GM21526 (cell line): ENCODE results near the gene BICRA.
"Not testable (repeated sequence)": the region's sequence is repeated elsewhere in the genome, so short reads cannot be mapped to it uniquely, and the experiment has no call there.

Experiments
- ATAC-seq: cut with Tn5 transposase; IDR thresholded peaks from one replicate; pipeline ENCODE4 v1.9.1; 2021; ENCODE audit warnings: moderate library complexity; ENCODE audit not compliant: unreplicated experiment, low FRiP score

BICRA gene

GRCh38 chr19:47658431-47659348 is 49.8 kb downstream of the BICRA start:
- no peak for ATAC-seq

- ATAC-seq, result no peak
These were observed 51.5 kb downstream of the BICRA start for GRCh38 chr19:47660435-47660832.

GRCh38 chr19:47661161-47661560 is 52.2 kb downstream of the BICRA start:
- no peak for ATAC-seq

GRCh38 chr19:47661611-47662010 is 52.7 kb downstream of the BICRA start:
- no peak for ATAC-seq

GRCh38 chr19:47663435-47663910 is 54.5 kb downstream of the BICRA start:
- no peak for ATAC-seq

- no peak for ATAC-seq
These were observed 55.2 kb downstream of the BICRA start for GRCh38 chr19:47663911-47664771.

GRCh38 chr19:47668556-47668955 is 59.6 kb downstream of the BICRA start:
- not testable (repeated sequence) for ATAC-seq

- ATAC-seq, result no peak
These were observed 61.8 kb downstream of the BICRA start for GRCh38 chr19:47670736-47671135.

GRCh38 chr19:47671499-47671898 is 62.6 kb downstream of the BICRA start:
- ATAC-seq, result no peak

GRCh38 chr19:47673426-47673825 is 64.5 kb downstream of the BICRA start:
- ATAC-seq, result no peak

GRCh38 chr19:47674548-47674947 is 65.6 kb downstream of the BICRA start:
- no peak for ATAC-seq

- no peak for ATAC-seq
These were observed 66.3 kb downstream of the BICRA start for GRCh38 chr19:47675271-47675670.

- ATAC-seq, result no peak
These were observed 66.9 kb downstream of the BICRA start for GRCh38 chr19:47675859-47676258.

GRCh38 chr19:47676811-47677210 is 67.9 kb downstream of the BICRA start:
- ATAC-seq, result no peak

GRCh38 chr19:47679251-47679900 is 70.4 kb downstream of the BICRA start:
- no peak for ATAC-seq

- no peak for ATAC-seq
These were observed 71.3 kb downstream of the BICRA start for GRCh38 chr19:47679922-47680857.

GRCh38 chr19:47680858-47681332 is 72.0 kb downstream of the BICRA start:
- no peak for ATAC-seq

- ATAC-seq, result no peak
These were observed 72.5 kb downstream of the BICRA start for GRCh38 chr19:47681388-47681787.

- ATAC-seq, result no peak
These were observed 73.0 kb downstream of the BICRA start for GRCh38 chr19:47681936-47682335.

- no peak for ATAC-seq
These were observed 74.0 kb downstream of the BICRA start for GRCh38 chr19:47682939-47683338.
